ENCODE data around the gene WBP1L.
A peak's percentile ranks its signal among the peaks of the same experiment; 100 is the strongest.
"Not testable (repeated sequence)": the region's sequence is repeated elsewhere in the genome, so short reads cannot be mapped to it uniquely, and the experiment has no call there.

The WBP1L gene

DNA sequence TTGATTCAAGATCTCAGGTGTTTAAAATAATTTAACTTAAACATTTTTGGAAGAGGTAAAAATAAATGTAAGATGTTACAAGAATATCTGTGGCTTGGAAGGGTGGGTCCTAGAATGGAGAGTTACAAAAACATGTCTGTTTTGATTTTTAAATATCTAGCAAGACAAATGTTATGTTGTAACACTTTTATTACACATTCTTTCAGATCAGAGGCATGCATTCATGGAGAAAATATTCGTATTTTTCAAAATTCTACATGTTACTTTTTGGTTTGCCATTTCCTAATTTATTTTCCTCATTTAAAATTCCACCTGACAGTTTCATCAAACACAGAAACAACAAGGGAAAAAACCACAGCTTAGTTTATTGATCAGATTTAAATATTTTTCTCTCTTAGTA is 10.0 kb downstream of the WBP1L start:
- peak overlapping the region; percentile 83 for H3K27ac ChIP-seq (ENCODE audit: low read depth, low read length)
- peak overlapping the region in 3 of 5 donors; percentile 17 to 63 (median 62) for H3K9ac ChIP-seq (ENCODE audit: low read length in 5 of 5)
- peaks cover 0 to 2% (median 0%) of the 10 kb centered on the region in 5 donors for H3K36me3 ChIP-seq (ENCODE audit: control insufficient read depth in 5 of 5, insufficient read depth in 5 of 5, low read length in 5 of 5)
- H3K4me3 ChIP-seq (ENCODE audit: low read depth in 1 of 5, low read length in 5 of 5): no peak overlapping the region
- H3K9me3 ChIP-seq (ENCODE audit: control insufficient read depth in 5 of 5, low read length in 5 of 5): no peaks in the 10 kb centered on the region
- H3K4me1 ChIP-seq (ENCODE audit: control insufficient read depth in 5 of 5, insufficient read depth in 5 of 5, low read length in 5 of 5): peaks cover 7 to 40% (median 32%) of the 10 kb centered on the region in 5 donors
- H3K27me3 ChIP-seq (ENCODE audit: control insufficient read depth in 5 of 5, insufficient read depth in 4 of 5, low read length in 5 of 5): no peaks in the 10 kb centered on the region

DNA sequence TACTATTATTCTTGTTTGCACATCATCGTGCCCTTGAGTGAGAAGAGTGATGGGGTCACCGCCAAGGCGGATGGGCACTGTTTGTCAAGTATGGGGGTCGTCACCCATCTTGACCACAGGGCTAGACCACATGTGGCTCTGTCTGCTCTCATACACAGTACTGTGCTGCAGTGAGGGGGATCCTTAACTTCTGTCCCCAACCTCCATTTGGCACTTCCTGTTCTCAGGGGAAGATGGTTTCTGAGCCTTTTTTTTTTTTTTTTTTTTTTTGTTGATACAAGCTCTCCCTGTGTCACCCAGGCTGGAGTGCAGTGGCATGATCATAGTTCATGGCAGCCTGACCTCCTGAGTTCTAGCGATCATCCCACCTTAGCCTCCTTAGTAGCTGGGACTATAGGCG is 13.6 kb downstream of the WBP1L start:
- H3K27ac ChIP-seq (ENCODE audit: low read depth, low read length): no peak overlapping the region
- no peaks in the 10 kb centered on the region for H3K27me3 ChIP-seq (ENCODE audit: control insufficient read depth in 5 of 5, insufficient read depth in 4 of 5, low read length in 5 of 5)
- no peak overlapping the region for H3K4me3 ChIP-seq (ENCODE audit: low read depth in 1 of 5, low read length in 5 of 5)
- H3K4me1 ChIP-seq (ENCODE audit: control insufficient read depth in 5 of 5, insufficient read depth in 5 of 5, low read length in 5 of 5): peaks cover 7 to 45% (median 29%) of the 10 kb centered on the region in 5 donors
- no peak overlapping the region for H3K9ac ChIP-seq (ENCODE audit: low read length in 5 of 5)
- no peaks in the 10 kb centered on the region for H3K9me3 ChIP-seq (ENCODE audit: control insufficient read depth in 5 of 5, low read length in 5 of 5)
- peaks cover 0 to 2% (median 0%) of the 10 kb centered on the region in 5 donors for H3K36me3 ChIP-seq (ENCODE audit: control insufficient read depth in 5 of 5, insufficient read depth in 5 of 5, low read length in 5 of 5)

DNA sequence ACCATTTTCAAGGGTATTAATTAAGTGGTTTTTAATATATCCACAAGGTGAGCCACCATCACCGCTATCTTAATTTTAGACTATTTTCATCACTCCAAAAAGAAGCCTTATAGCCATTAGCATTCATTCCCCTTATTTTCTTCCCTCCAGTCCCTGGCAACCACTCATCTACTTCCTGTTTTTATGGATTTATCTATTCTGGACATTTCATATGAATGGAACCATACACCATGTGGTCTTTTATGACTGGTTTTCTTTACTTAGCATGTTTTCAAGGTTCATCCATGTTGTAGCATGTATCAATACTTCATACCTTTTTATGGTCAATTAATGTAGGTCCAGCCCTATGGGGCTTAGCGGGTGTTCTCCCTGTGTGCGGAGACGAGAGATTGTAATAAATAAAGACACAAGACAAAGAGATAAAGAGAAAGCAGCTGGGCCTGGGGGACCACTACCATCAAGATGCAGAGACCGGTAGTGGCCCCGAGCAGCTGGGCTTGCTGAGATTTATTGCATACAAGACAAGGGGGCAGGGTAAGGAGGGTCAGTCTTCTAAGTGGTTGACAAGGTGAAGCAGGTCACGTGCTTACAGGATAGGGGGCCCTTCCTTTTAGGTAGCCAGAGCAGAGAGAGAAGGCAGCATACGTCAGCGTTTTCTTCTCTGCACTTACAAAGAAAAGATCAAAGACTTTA is 14.6 kb downstream of the WBP1L start:
- peaks cover 0 to 2% (median 0%) of the 10 kb centered on the region in 5 donors for H3K36me3 ChIP-seq (ENCODE audit: control insufficient read depth in 5 of 5, insufficient read depth in 5 of 5, low read length in 5 of 5)
- H3K27me3 ChIP-seq (ENCODE audit: control insufficient read depth in 5 of 5, insufficient read depth in 4 of 5, low read length in 5 of 5): no peaks in the 10 kb centered on the region
- no peak overlapping the region for H3K9ac ChIP-seq (ENCODE audit: low read length in 5 of 5)
- no peak overlapping the region for H3K4me3 ChIP-seq (ENCODE audit: low read depth in 1 of 5, low read length in 5 of 5)
- H3K27ac ChIP-seq (ENCODE audit: low read depth, low read length): peak overlapping the region; percentile 30
- no peaks in the 10 kb centered on the region for H3K9me3 ChIP-seq (ENCODE audit: control insufficient read depth in 5 of 5, low read length in 5 of 5)
- peaks cover 3 to 44% (median 28%) of the 10 kb centered on the region in 5 donors for H3K4me1 ChIP-seq (ENCODE audit: control insufficient read depth in 5 of 5, insufficient read depth in 5 of 5, low read length in 5 of 5)

DNA sequence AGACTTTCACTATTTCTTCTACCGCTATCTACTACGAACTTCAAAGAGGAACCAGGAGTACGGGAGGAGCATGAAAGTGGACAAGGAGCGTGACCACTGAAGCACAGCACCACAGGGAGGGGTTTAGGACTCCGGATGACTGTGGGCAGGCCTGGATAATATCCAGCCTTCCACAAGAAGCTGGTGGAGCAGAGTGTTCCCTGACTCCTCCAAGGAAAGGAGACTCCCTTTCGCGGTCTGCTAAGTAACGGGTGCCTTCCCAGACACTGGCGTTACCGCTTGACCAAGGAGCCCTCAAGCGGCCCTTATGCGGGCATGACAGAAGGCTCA is 15.2 kb downstream of the WBP1L start:
- not testable (repeated sequence) for H3K4me3 ChIP-seq (ENCODE audit: low read depth in 1 of 5, low read length in 5 of 5); H3K27me3 ChIP-seq (ENCODE audit: control insufficient read depth in 5 of 5, insufficient read depth in 4 of 5, low read length in 5 of 5); H3K9me3 ChIP-seq (ENCODE audit: control insufficient read depth in 5 of 5, low read length in 5 of 5); H3K9ac ChIP-seq (ENCODE audit: low read length in 5 of 5); H3K36me3 ChIP-seq (ENCODE audit: control insufficient read depth in 5 of 5, insufficient read depth in 5 of 5, low read length in 5 of 5)
- H3K27ac ChIP-seq (ENCODE audit: low read depth, low read length): peak overlapping the region; percentile 30
- H3K4me1 ChIP-seq (ENCODE audit: control insufficient read depth in 5 of 5, insufficient read depth in 5 of 5, low read length in 5 of 5): peaks cover 2 to 40% (median 28%) of the 10 kb centered on the region in 5 donors

DNA sequence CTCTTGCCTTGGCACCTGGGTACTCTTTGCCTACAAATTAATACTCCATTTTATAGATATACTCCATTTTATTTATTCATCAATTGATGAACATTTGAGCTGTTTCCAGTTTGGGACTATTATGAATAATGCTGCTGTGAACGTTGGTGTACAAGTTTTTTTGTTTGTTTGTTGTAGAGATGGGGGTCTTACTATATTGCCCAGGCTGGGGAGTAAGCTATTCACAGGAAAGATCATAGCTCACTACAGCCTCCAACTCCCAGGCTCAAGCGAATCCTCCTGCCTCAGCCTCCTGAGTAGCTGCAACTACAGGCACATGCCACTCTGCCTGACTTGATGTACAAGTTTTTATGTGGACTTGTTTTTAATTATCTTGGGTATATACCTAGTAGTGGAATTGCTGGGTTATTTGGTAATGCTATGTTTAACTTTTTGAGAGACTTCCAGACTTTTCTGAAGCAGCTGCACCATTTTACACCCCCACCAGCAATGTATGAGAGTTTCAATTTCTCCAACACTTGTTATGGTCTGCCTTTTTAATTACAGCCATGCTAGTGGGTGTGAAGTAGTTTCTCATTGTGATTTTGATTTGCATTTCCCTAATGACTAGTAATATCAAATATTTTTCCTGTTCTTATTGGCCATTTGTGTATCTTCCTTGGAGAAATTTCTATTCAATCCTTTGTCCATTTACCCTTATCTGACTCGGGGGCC is 15.9 kb downstream of the WBP1L start:
- no peak overlapping the region for H3K4me3 ChIP-seq (ENCODE audit: low read depth in 1 of 5, low read length in 5 of 5)
- no peaks in the 10 kb centered on the region for H3K9me3 ChIP-seq (ENCODE audit: control insufficient read depth in 5 of 5, low read length in 5 of 5)
- peaks cover 2 to 42% (median 27%) of the 10 kb centered on the region in 5 donors for H3K4me1 ChIP-seq (ENCODE audit: control insufficient read depth in 5 of 5, insufficient read depth in 5 of 5, low read length in 5 of 5)
- no peak overlapping the region for H3K9ac ChIP-seq (ENCODE audit: low read length in 5 of 5)
- H3K27ac ChIP-seq (ENCODE audit: low read depth, low read length): peak overlapping the region; percentile 29
- H3K27me3 ChIP-seq (ENCODE audit: control insufficient read depth in 5 of 5, insufficient read depth in 4 of 5, low read length in 5 of 5): no peaks in the 10 kb centered on the region
- H3K36me3 ChIP-seq (ENCODE audit: control insufficient read depth in 5 of 5, insufficient read depth in 5 of 5, low read length in 5 of 5): peaks cover 0 to 7% (median 2%) of the 10 kb centered on the region in 5 donors

DNA sequence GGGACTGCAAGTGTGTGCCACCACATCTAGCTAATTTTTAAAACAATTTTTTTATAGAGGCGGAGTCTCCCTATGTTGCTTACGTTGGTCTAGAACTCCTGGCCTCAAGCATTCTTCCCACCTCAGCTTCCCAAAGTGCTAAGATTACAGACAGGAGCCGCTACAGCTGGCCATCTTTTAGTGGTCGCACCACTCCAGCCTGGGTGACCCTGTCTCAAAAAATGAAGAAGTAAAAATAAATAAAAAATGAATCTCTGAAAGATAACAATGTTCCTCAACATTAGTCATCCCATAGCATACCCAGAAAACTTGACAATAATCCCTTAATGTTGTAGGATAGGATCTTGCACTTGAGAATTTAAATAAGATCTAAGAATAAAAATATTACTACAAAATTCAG is 18.2 kb downstream of the WBP1L start:
- peak overlapping the region; percentile 3 for H3K27ac ChIP-seq (ENCODE audit: low read depth, low read length)
- H3K36me3 ChIP-seq (ENCODE audit: control insufficient read depth in 5 of 5, insufficient read depth in 5 of 5, low read length in 5 of 5): peaks cover 0 to 7% (median 4%) of the 10 kb centered on the region in 5 donors
- peaks cover 0 to 42% (median 30%) of the 10 kb centered on the region in 5 donors for H3K4me1 ChIP-seq (ENCODE audit: control insufficient read depth in 5 of 5, insufficient read depth in 5 of 5, low read length in 5 of 5)
- no peaks in the 10 kb centered on the region for H3K27me3 ChIP-seq (ENCODE audit: control insufficient read depth in 5 of 5, insufficient read depth in 4 of 5, low read length in 5 of 5)
- H3K9ac ChIP-seq (ENCODE audit: low read length in 5 of 5): no peak overlapping the region
- no peak overlapping the region for H3K4me3 ChIP-seq (ENCODE audit: low read depth in 1 of 5, low read length in 5 of 5)
- H3K9me3 ChIP-seq (ENCODE audit: control insufficient read depth in 5 of 5, low read length in 5 of 5): no peaks in the 10 kb centered on the region

DNA sequence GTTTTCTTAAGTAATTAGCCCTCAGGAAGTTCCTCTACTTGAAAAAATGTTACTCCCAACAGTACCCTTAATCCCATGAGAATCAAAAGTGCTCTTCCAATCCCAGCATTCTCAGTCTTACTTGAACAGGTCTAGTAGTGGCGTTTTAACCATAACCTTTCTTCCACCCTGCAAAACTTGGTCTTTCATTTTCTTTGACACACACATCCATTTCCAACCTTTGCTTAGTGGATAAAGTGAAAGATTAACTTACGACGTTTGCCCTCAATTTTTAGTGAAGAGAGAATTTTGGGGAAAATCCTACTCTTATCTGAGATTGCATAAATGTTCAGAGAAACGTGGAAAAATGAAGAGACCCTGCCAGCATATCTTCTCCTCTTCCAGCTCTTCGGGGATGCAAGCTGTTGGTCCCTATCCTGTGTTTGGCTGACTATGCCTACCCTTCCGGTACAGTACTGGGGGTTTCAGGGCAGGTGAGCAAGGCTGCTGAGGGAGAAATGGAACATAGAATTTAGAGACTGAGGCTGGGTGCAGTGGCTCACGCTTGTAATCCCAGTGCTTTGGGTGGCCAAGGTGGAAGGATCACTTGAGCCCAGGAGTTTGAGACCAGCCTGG is 18.8 kb downstream of the WBP1L start:
- Histone ChIP-seq H3K9ac (ENCODE audit: low read length in 5 of 5) (peak overlapping the region in 1 of 5 donors; percentile 35), H3K4me3 (ENCODE audit: low read depth in 1 of 5, low read length in 5 of 5) (peak overlapping the region in 1 of 5 donors; percentile 34), H3K27me3 (ENCODE audit: control insufficient read depth in 5 of 5, insufficient read depth in 4 of 5, low read length in 5 of 5) (no peaks in the 10 kb centered on the region), H3K4me1 (ENCODE audit: control insufficient read depth in 5 of 5, insufficient read depth in 5 of 5, low read length in 5 of 5) (peaks cover 0 to 44% (median 34%) of the 10 kb centered on the region in 5 donors), H3K9me3 (ENCODE audit: control insufficient read depth in 5 of 5, low read length in 5 of 5) (no peaks in the 10 kb centered on the region), H3K36me3 (ENCODE audit: control insufficient read depth in 5 of 5, insufficient read depth in 5 of 5, low read length in 5 of 5) (peaks cover 0 to 5% (median 4%) of the 10 kb centered on the region in 5 donors), H3K27ac (ENCODE audit: low read depth, low read length) (peak overlapping the region; percentile 3)

DNA sequence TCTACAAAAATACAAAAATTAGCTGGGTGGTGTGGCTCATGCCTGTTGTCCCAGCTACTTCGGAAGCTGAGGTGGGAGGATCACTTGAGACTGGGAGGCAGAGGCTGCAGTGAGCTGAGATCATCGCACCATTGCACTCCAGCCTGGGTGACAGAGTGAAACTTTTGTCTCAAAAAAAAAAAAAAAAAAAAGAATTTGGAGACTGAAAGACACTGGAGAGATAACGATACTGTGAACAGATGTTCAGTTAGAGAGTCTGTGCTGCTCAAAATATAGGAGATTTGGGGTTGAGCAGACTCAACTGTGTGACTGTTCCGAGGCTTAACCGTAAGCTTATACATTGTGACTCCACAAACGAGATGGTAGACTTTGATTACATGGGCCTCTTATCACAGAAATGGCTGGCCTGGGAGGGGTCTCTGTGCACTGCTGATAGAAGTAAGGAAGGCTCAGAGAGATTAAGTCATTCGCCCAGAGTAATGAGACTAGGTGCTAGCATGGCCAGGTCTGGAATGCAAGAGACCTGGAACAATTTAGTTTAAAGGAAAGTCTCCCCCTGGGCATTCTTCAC is 19.4 kb downstream of the WBP1L start:
- Histone ChIP-seq H3K9me3 (ENCODE audit: control insufficient read depth in 5 of 5, low read length in 5 of 5) (no peaks in the 10 kb centered on the region), H3K4me3 (ENCODE audit: low read depth in 1 of 5, low read length in 5 of 5) (no peak overlapping the region), H3K4me1 (ENCODE audit: control insufficient read depth in 5 of 5, insufficient read depth in 5 of 5, low read length in 5 of 5) (peaks cover 0 to 47% (median 34%) of the 10 kb centered on the region in 5 donors), H3K27me3 (ENCODE audit: control insufficient read depth in 5 of 5, insufficient read depth in 4 of 5, low read length in 5 of 5) (no peaks in the 10 kb centered on the region), H3K27ac (ENCODE audit: low read depth, low read length) (no peak overlapping the region), H3K36me3 (ENCODE audit: control insufficient read depth in 5 of 5, insufficient read depth in 5 of 5, low read length in 5 of 5) (peaks cover 0 to 5% (median 4%) of the 10 kb centered on the region in 5 donors), H3K9ac (ENCODE audit: low read length in 5 of 5) (no peak overlapping the region)

DNA sequence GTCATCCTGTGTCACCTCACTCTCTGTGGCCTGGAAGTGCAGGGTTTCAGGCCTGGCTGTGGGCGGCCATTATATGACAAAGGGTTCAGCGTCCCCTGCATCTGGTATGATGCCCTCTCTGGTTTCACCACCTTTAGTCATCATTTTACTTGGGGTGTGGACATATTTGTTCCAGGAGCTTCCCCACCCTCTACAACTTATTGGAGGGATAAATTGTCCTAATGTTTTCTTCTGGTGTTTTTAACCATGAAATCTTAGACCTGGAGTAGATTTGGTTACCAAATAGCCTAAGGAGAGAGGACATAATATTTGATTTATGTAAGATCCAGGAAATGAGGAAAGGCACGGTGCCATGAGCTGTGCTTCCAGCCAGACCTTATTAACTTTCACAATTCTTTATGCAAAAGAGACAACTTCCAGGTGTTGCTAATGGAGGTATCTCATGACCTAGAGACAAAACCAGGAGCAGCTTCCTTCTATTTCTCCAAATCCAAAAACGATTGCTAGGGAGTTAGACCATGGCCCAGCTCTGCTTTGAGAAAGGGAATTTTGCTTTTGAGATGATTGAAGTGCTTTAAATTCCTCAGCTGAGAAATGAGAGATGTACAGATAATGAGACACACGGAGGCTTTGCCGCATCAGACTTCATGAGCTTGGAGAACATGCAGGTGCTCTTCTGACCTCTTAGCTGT is 20.9 kb downstream of the WBP1L start:
- Histone ChIP-seq H3K4me3 (ENCODE audit: low read depth in 1 of 5, low read length in 5 of 5) (no peak overlapping the region), H3K4me1 (ENCODE audit: control insufficient read depth in 5 of 5, insufficient read depth in 5 of 5, low read length in 5 of 5) (peaks cover 0 to 43% (median 30%) of the 10 kb centered on the region in 5 donors), H3K36me3 (ENCODE audit: control insufficient read depth in 5 of 5, insufficient read depth in 5 of 5, low read length in 5 of 5) (peaks cover 2 to 8% (median 4%) of the 10 kb centered on the region in 5 donors), H3K27me3 (ENCODE audit: control insufficient read depth in 5 of 5, insufficient read depth in 4 of 5, low read length in 5 of 5) (no peaks in the 10 kb centered on the region), H3K9me3 (ENCODE audit: control insufficient read depth in 5 of 5, low read length in 5 of 5) (no peaks in the 10 kb centered on the region), H3K27ac (ENCODE audit: low read depth, low read length) (peak overlapping the region; percentile 43), H3K9ac (ENCODE audit: low read length in 5 of 5) (no peak overlapping the region)
